ENCODE measurements around the gene HFE. TPM values are rescaled to one million over a fixed set of nuclear protein-coding genes. Genes with fewer than 3 reads are reported as not detected.

The HFE gene
- total RNA-seq, 1 donor from 2014 or later = 1.1 TPM

- H3K4me1 Mint-ChIP-seq = peaks cover 40% of the 10 kb centered on the region
- TF ChIP-seq CTCF (IDR thresholded peaks at IDR 0.05) = no peak
- intact Hi-C loops (cut with micrococcal nuclease) = loop anchor here (1.0 to 2.0 kb wide), 14 partner anchors 20 to 1769 kb away; partner anchors contain the start of gene ABT1
- peak overlapping the region; percentile 94 for H3K4me3 Mint-ChIP-seq
- H3K27me3 Mint-ChIP-seq = no peaks in the 10 kb centered on the region
- DNase-seq = peak; percentile 71
- ChIA-PET CTCF (interaction anchor here (0.6 to 4.9 kb wide), 7 partner anchors 20 to 1396 kb away, joined by 3 to 31 read pairs (median 3); a partner anchor contains a TSS), POLR2A (interaction anchor here (0.6 to 6.8 kb wide), 66 partner anchors 8 to 1770 kb away, joined by 3 to 1682 read pairs (median 12); partner anchors contain the start of genes HFE, TRIM38 and ZNF184)
- H3K27ac Mint-ChIP-seq = peak overlapping the region; percentile 99
- H3K36me3 Mint-ChIP-seq (ENCODE audit: low read depth) = peaks cover 54% of the 10 kb centered on the region
- H3K9me3 Mint-ChIP-seq = peaks cover 3% of the 10 kb centered on the region
- no peak for ATAC-seq (ENCODE audit: low read depth)
Measured at GRCh38 chr6:26123675-26123946, 36.4 kb downstream of the HFE start.

GRCh38 chr6:26123947-26124780 lies 36.9 kb downstream of the HFE start:
- intact Hi-C loops (cut with micrococcal nuclease) = loop anchor here (1.0 to 2.0 kb wide), 18 partner anchors 8 to 1769 kb away; partner anchors contain the start of gene ABT1
- ChIA-PET CTCF (interaction anchor here (0.6 to 4.9 kb wide), 8 partner anchors 20 to 1395 kb away, joined by 3 to 31 read pairs (median 4); a partner anchor contains a TSS), POLR2A (interaction anchor here (0.6 to 6.8 kb wide), 73 partner anchors 11 to 1770 kb away, joined by 3 to 1682 read pairs (median 11); partner anchors contain the start of genes HFE, TRIM38 and ZNF184)
- Mint-ChIP-seq H3K27me3 (no peaks in the 10 kb centered on the region), H3K27ac (peak overlapping the region; percentile 99), H3K36me3 (ENCODE audit: low read depth) (peaks cover 55% of the 10 kb centered on the region), H3K9me3 (peaks cover 3% of the 10 kb centered on the region), H3K4me1 (peaks cover 41% of the 10 kb centered on the region), H3K4me3 (peak overlapping the region; percentile 94)
- ATAC-seq (ENCODE audit: low read depth) (peak; percentile 76), DNase-seq (peak; percentile 73)
- TF ChIP-seq CTCF (IDR thresholded peaks at IDR 0.05) = no peak

GRCh38 chr6:26124781-26125685 lies 37.8 kb downstream of the HFE start:
- H3K36me3 Mint-ChIP-seq (ENCODE audit: low read depth) = peaks cover 61% of the 10 kb centered on the region

More at GRCh38 chr6:26124781-26125685, 37.8 kb downstream of the HFE start:
- TF ChIP-seq CTCF (IDR thresholded peaks at IDR 0.05) = no peak
- DNase-seq (no peak), ATAC-seq (ENCODE audit: low read depth) (no peak)
- Mint-ChIP-seq H3K4me3 (peak overlapping the region; percentile 94), H3K27me3 (no peaks in the 10 kb centered on the region), H3K27ac (peak overlapping the region; percentile 99), H3K9me3 (peaks cover 3% of the 10 kb centered on the region), H3K4me1 (peaks cover 45% of the 10 kb centered on the region)
- ChIA-PET CTCF (interaction anchor here (1.0 to 4.9 kb wide), 3 partner anchors 11 to 74 kb away, joined by 5 to 31 read pairs (median 5); a partner anchor contains a TSS), POLR2A (interaction anchor here (0.7 to 6.8 kb wide), 57 partner anchors 10 to 1769 kb away, joined by 3 to 1682 read pairs (median 23); partner anchors contain the start of genes HFE and HMGN4)
- intact Hi-C loops (cut with micrococcal nuclease) = loop anchor here (1.0 to 2.0 kb wide), 4 partner anchors 7 to 1014 kb away; a partner anchor contains a TSS

All from activated B cell treated with CpG ODN at 0.5 μM for 24 hours (primary cell).